Measurements from ENCODE around the gene OPA3. TPM values are rescaled to one million over a fixed set of nuclear protein-coding genes. Genes with fewer than 3 reads are reported as not detected.
A peak's percentile ranks its signal among the peaks of the same experiment; 100 is the strongest.

Gene OPA3
- total and polyA plus RNA-seq, 12 donors, result 10.2 to 27.9 (median 23.5) TPM

DNA sequence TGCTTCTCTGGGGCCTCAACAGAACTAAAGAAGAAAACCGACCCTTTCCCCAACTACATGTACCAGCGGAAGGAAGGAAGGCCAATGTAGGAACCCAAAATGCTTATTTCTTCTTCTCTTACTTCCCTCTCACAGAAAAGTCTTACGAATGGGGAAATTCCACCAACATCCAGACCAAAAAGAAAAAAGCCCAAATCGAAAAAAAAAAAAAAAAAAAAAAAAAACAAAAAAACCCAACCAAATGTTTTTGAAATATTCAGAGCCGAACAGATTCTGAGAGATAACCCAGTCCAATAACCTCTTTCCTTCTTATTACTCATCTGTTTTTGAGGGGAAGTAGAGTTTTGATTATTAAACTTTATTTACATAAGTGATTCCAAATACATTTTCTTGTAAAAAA lies 82.5 kb downstream of the OPA3 start:
- no peak overlapping the region for H3K4me3 ChIP-seq
- no peaks in the 10 kb centered on the region for H3K9me3 ChIP-seq
- peaks cover 4 to 62% (median 25%) of the 10 kb centered on the region in 9 donors for H3K4me1 ChIP-seq
- ATAC-seq (no peak), DNase-seq (no peak)
- H3K36me3 ChIP-seq, result no peaks in the 10 kb centered on the region
- 84 to 85% methylated on average over 5 of the region's 5 CpGs for WGBS, 2 donors
- no peak for TF ChIP-seq CTCF (IDR thresholded peaks at IDR 0.05)
- peaks cover 0 to 33% (median 24%) of the 10 kb centered on the region in 7 donors for H3K27me3 ChIP-seq
- intact Hi-C loops (cut with DNase I), result no loop called here
- peak overlapping the region in 1 of 10 donors; percentile 77 for H3K27ac ChIP-seq

GRCh38 chr19:45501730-45502014 lies 82.9 kb downstream of the OPA3 start:
- no peak for DNase-seq
- peak overlapping the region in 1 of 10 donors; percentile 77 for H3K27ac ChIP-seq
- H3K36me3 ChIP-seq, result no peaks in the 10 kb centered on the region
- intact Hi-C loops (cut with DNase I), result no loop called here
- no peak for ATAC-seq
- H3K4me3 ChIP-seq, result no peak overlapping the region
- no peak for TF ChIP-seq CTCF (IDR thresholded peaks at IDR 0.05)
- H3K9me3 ChIP-seq, result no peaks in the 10 kb centered on the region
- WGBS, 2 donors, result 62 to 76% methylated on average over 2 of the region's 2 CpGs
- peaks cover 0 to 33% (median 24%) of the 10 kb centered on the region in 7 donors for H3K27me3 ChIP-seq
- peaks cover 4 to 63% (median 26%) of the 10 kb centered on the region in 9 donors for H3K4me1 ChIP-seq

- H3K27ac ChIP-seq, result peak overlapping the region in 1 of 10 donors; percentile 77
- intact Hi-C loops (cut with DNase I), result no loop called here
- DNase-seq, result no peak
- no peaks in the 10 kb centered on the region for H3K9me3 ChIP-seq
- 81 to 87% methylated on average over 8 of the region's 8 CpGs for WGBS, 2 donors
- TF ChIP-seq CTCF (IDR thresholded peaks at IDR 0.05), result no peak
- H3K36me3 ChIP-seq, result no peaks in the 10 kb centered on the region
- no peak overlapping the region for H3K4me3 ChIP-seq
- peaks cover 0 to 33% (median 24%) of the 10 kb centered on the region in 7 donors for H3K27me3 ChIP-seq
- peaks cover 4 to 66% (median 31%) of the 10 kb centered on the region in 9 donors for H3K4me1 ChIP-seq
- ATAC-seq, result no peak
Measured at GRCh38 chr19:45500918-45501729, 83.5 kb downstream of the OPA3 start.

DNA sequence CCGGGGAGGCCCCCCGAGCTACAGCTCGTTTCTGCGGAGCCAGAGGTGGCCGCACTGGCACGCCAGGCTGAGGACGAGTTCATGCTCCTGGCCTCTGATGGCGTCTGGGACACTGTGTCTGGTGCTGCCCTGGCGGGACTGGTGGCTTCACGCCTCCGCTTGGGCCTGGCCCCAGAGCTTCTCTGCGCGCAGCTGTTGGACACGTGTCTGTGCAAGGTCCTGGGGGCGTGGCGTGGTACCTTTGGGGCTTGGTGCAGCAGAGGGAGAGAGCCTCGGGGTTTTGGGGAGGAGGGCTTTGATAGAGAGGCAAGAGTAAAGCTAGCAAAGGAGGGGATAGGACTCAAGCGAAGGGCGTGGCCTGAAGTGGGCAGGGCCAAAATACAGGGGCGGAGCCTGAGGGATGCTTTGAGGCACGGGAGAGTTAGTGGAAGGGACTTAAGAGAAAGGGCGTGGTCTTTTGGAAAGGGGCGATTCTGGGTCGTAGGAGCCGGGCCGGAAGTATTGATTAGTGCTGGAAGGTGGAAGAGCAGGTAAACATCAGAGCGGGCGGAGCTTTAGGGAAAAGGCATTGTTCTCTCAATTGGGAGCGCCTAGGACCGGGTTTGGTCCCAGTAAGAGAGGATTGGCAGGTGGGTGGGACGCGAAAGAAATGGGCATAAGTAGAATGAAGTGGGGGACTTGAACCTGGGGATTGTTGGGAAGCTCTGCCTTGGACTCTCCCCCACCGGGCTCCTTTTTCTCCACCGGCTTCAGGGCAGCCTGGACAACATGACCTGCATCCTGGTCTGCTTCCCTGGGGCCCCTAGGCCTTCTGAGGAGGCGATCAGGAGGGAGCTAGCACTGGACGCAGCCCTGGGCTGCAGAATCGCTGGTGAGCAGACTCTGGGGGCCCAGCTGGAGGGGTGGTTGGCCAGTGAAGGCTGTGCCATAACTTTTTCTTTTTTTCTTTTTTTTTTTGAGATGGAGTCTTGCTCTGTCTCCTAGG lies 85.1 kb downstream of the OPA3 start:
- peak overlapping the region in 1 of 10 donors; percentile 44 for H3K27ac ChIP-seq
- H3K4me3 ChIP-seq, result peak overlapping the region in 7 of 10 donors; percentile 2 to 43 (median 18)
- no peaks in the 10 kb centered on the region for H3K36me3 ChIP-seq
- DNase-seq (peak in 1 of 2 donors; percentile 45), ATAC-seq (peak in 2 of 8 donors; percentile 2 to 29)
- H3K9me3 ChIP-seq, result no peaks in the 10 kb centered on the region
- intact Hi-C loops (cut with DNase I), result loop anchor here in 3 of 10 donors (10.0 kb wide), 1 partner anchor 145 kb away; no protein-coding TSS in a partner anchor
- TF ChIP-seq CTCF (IDR thresholded peaks at IDR 0.05), result no peak
- H3K4me1 ChIP-seq, result peaks cover 4 to 62% (median 34%) of the 10 kb centered on the region in 9 donors
- H3K27me3 ChIP-seq, result peaks cover 0 to 44% (median 24%) of the 10 kb centered on the region in 7 donors
- 7 to 11% methylated on average over 37 of the region's 37 CpGs for WGBS, 2 donors

Data from heart right ventricle (tissue), 16 donors.